ENCODE data around the gene AP5Z1. TPM values are rescaled to one million over a fixed set of nuclear protein-coding genes. Genes with fewer than 3 reads are reported as not detected.

AP5Z1 gene
- total RNA-seq, 4 donors from 2014 or later = 12.9 to 40.2 (median 14.6) TPM

- Histone ChIP-seq H3K4me1 (peaks cover 12 to 17% of the 10 kb centered on the region in 2 donors), H3K4me3 (no peak overlapping the region), H3K27ac (peak overlapping the region; percentile 91 to 98), H3K36me3 (no peaks in the 10 kb centered on the region), H3K9me3 (no peaks in the 10 kb centered on the region), H3K27me3 (no peaks in the 10 kb centered on the region)
- DNase-seq = no peak
- intact Hi-C loops (cut with DNase I; ENCODE audit: low total_unique reads) = no loop called here
- no peak for TF ChIP-seq POLR2A (IDR thresholded peaks at IDR 0.05)
- TF ChIP-seq, protein P1, sequence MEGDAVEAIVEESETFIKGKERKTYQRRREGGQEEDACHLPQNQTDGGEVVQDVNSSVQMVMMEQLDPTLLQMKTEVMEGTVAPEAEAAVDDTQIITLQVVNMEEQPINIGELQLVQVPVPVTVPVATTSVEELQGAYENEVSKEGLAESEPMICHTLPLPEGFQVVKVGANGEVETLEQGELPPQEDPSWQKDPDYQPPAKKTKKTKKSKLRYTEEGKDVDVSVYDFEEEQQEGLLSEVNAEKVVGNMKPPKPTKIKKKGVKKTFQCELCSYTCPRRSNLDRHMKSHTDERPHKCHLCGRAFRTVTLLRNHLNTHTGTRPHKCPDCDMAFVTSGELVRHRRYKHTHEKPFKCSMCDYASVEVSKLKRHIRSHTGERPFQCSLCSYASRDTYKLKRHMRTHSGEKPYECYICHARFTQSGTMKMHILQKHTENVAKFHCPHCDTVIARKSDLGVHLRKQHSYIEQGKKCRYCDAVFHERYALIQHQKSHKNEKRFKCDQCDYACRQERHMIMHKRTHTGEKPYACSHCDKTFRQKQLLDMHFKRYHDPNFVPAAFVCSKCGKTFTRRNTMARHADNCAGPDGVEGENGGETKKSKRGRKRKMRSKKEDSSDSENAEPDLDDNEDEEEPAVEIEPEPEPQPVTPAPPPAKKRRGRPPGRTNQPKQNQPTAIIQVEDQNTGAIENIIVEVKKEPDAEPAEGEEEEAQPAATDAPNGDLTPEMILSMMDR (IDR thresholded peaks at IDR 0.05) = no peak
These were observed 28.4 kb upstream of the AP5Z1 start for GRCh38 chr7:4747013-4747412.

GRCh38 chr7:4747746-4748145, 27.7 kb upstream of the AP5Z1 start:
- DNase-seq = no peak
- peak overlapping the region; percentile 91 to 98 for H3K27ac ChIP-seq
- H3K4me3 ChIP-seq = no peak overlapping the region
- peaks cover 12 to 17% of the 10 kb centered on the region in 2 donors for H3K4me1 ChIP-seq
- H3K36me3 ChIP-seq = no peaks in the 10 kb centered on the region
- H3K27me3 ChIP-seq = no peaks in the 10 kb centered on the region
- intact Hi-C loops (cut with DNase I; ENCODE audit: low total_unique reads) = no loop called here
- no peak for TF ChIP-seq POLR2A (IDR thresholded peaks at IDR 0.05)
- TF ChIP-seq, protein P1 (IDR thresholded peaks at IDR 0.05) = no peak
- no peaks in the 10 kb centered on the region for H3K9me3 ChIP-seq

- DNase-seq = no peak
- Histone ChIP-seq H3K27me3 (no peaks in the 10 kb centered on the region), H3K4me1 (peaks cover 12 to 17% of the 10 kb centered on the region in 2 donors), H3K9me3 (no peaks in the 10 kb centered on the region), H3K4me3 (no peak overlapping the region), H3K27ac (peak overlapping the region; percentile 91 to 98), H3K36me3 (no peaks in the 10 kb centered on the region)
- intact Hi-C loops (cut with DNase I; ENCODE audit: low total_unique reads) = no loop called here
- TF ChIP-seq POLR2A (IDR thresholded peaks at IDR 0.05) = no peak
- TF ChIP-seq, protein P1 (IDR thresholded peaks at IDR 0.05) = no peak
These were observed 27.2 kb upstream of the AP5Z1 start for GRCh38 chr7:4748231-4748681.

GRCh38 chr7:4749363-4749762, 26.1 kb upstream of the AP5Z1 start:
- H3K4me3 ChIP-seq = no peak overlapping the region
- H3K27me3 ChIP-seq = no peaks in the 10 kb centered on the region
- peaks cover 8 to 17% of the 10 kb centered on the region in 2 donors for H3K4me1 ChIP-seq
- peak overlapping the region; percentile 91 to 98 for H3K27ac ChIP-seq
- no peaks in the 10 kb centered on the region for H3K9me3 ChIP-seq
- no peak for DNase-seq
- intact Hi-C loops (cut with DNase I; ENCODE audit: low total_unique reads) = no loop called here
- TF ChIP-seq, protein P1 (IDR thresholded peaks at IDR 0.05) = no peak
- no peak for TF ChIP-seq POLR2A (IDR thresholded peaks at IDR 0.05)
- no peaks in the 10 kb centered on the region for H3K36me3 ChIP-seq

- H3K27ac ChIP-seq = peak overlapping the region; percentile 91 to 98
- no peaks in the 10 kb centered on the region for H3K27me3 ChIP-seq
- intact Hi-C loops (cut with DNase I; ENCODE audit: low total_unique reads) = no loop called here
These were observed 25.6 kb upstream of the AP5Z1 start for GRCh38 chr7:4749798-4750197.

More at GRCh38 chr7:4749798-4750197, 25.6 kb upstream of the AP5Z1 start:
- no peak for TF ChIP-seq POLR2A (IDR thresholded peaks at IDR 0.05)
- TF ChIP-seq, protein P1 (IDR thresholded peaks at IDR 0.05) = no peak
- Histone ChIP-seq H3K4me1 (peaks cover 5 to 17% of the 10 kb centered on the region in 2 donors), H3K9me3 (no peaks in the 10 kb centered on the region), H3K4me3 (no peak overlapping the region), H3K36me3 (no peaks in the 10 kb centered on the region)
- no peak for DNase-seq

Data from uterus (tissue), 4 donors.